ENCODE data around the gene EPDR1.

The EPDR1 gene

GRCh38 chr7:37920305-37920848 lies at the start of gene EPDR1:
EPDR1 (plus strand) TSS chr7:37920640; CDS start chr7:37920940, 300 bp downstream.
- no peak for TF ChIP-seq GATA3 (IDR thresholded peaks at IDR 0.05; ENCODE audit: low read depth, low read length)

GRCh38 chr7:37882086-37882485 lies 38.4 kb upstream of the EPDR1 start:
- TF ChIP-seq GATA2 (IDR thresholded peaks at IDR 0.05; ENCODE audit: low read depth, low read length) = no peak
- TF ChIP-seq GATA3 (IDR thresholded peaks at IDR 0.05; ENCODE audit: low read depth, low read length) = no peak

GRCh38 chr7:37893359-37893758 lies 27.1 kb upstream of the EPDR1 start:
- TF ChIP-seq GATA2 (IDR thresholded peaks at IDR 0.05; ENCODE audit: low read depth, low read length) (no peak), GATA3 (IDR thresholded peaks at IDR 0.05; ENCODE audit: low read depth, low read length) (no peak)

GRCh38 chr7:37894671-37895070 lies 25.8 kb upstream of the EPDR1 start:
- no peak for TF ChIP-seq GATA2 (IDR thresholded peaks at IDR 0.05; ENCODE audit: low read depth, low read length)
- TF ChIP-seq GATA3 (IDR thresholded peaks at IDR 0.05; ENCODE audit: low read depth, low read length) = no peak

- TF ChIP-seq GATA2 (IDR thresholded peaks at IDR 0.05; ENCODE audit: low read depth, low read length) (no peak), GATA3 (IDR thresholded peaks at IDR 0.05; ENCODE audit: low read depth, low read length) (no peak)
Measured at GRCh38 chr7:37899712-37900247, 20.7 kb upstream of the EPDR1 start.

GRCh38 chr7:37901236-37901827 lies 19.1 kb upstream of the EPDR1 start:
- TF ChIP-seq GATA2 (IDR thresholded peaks at IDR 0.05; ENCODE audit: low read depth, low read length) (no peak), GATA3 (IDR thresholded peaks at IDR 0.05; ENCODE audit: low read depth, low read length) (no peak)

GRCh38 chr7:37901890-37902524 lies 18.4 kb upstream of the EPDR1 start:
- TF ChIP-seq GATA2 (IDR thresholded peaks at IDR 0.05; ENCODE audit: low read depth, low read length) (no peak), GATA3 (IDR thresholded peaks at IDR 0.05; ENCODE audit: low read depth, low read length) (no peak)

GRCh38 chr7:37908221-37908788 lies 12.1 kb upstream of the EPDR1 start:
- TF ChIP-seq GATA2 (IDR thresholded peaks at IDR 0.05; ENCODE audit: low read depth, low read length) (no peak), GATA3 (IDR thresholded peaks at IDR 0.05; ENCODE audit: low read depth, low read length) (no peak)

GRCh38 chr7:37912756-37913155 lies 7.7 kb upstream of the EPDR1 start:
- no peak for TF ChIP-seq GATA3 (IDR thresholded peaks at IDR 0.05; ENCODE audit: low read depth, low read length)
- TF ChIP-seq GATA2 (IDR thresholded peaks at IDR 0.05; ENCODE audit: low read depth, low read length) = no peak

GRCh38 chr7:37915438-37915837 lies 5.0 kb upstream of the EPDR1 start:
- no peak for TF ChIP-seq GATA2 (IDR thresholded peaks at IDR 0.05; ENCODE audit: low read depth, low read length)
- no peak for TF ChIP-seq GATA3 (IDR thresholded peaks at IDR 0.05; ENCODE audit: low read depth, low read length)

- no peak for TF ChIP-seq GATA3 (IDR thresholded peaks at IDR 0.05; ENCODE audit: low read depth, low read length)
- TF ChIP-seq GATA2 (IDR thresholded peaks at IDR 0.05; ENCODE audit: low read depth, low read length) = no peak
Measured at GRCh38 chr7:37916017-37916672, 4.3 kb upstream of the EPDR1 start.

GRCh38 chr7:37916673-37917660 lies 3.5 kb upstream of the EPDR1 start, which contains the start of gene SFRP4:
SFRP4 (minus strand) TSS chr7:37916817; CDS start chr7:37916537, 280 bp downstream.
- TF ChIP-seq GATA2 (IDR thresholded peaks at IDR 0.05; ENCODE audit: low read depth, low read length) (no peak), GATA3 (IDR thresholded peaks at IDR 0.05; ENCODE audit: low read depth, low read length) (no peak)

GRCh38 chr7:37918526-37918925 lies 1.9 kb upstream of the EPDR1 start:
- TF ChIP-seq GATA2 (IDR thresholded peaks at IDR 0.05; ENCODE audit: low read depth, low read length) (no peak), GATA3 (IDR thresholded peaks at IDR 0.05; ENCODE audit: low read depth, low read length) (no peak)
